NCI-H226 (cell line): ENCODE data around the gene UBAP2L.
"Not testable (repeated sequence)": the region's sequence is repeated elsewhere in the genome, so short reads cannot be mapped to it uniquely, and the experiment has no call there.

ENCODE experiments used
- DNase-seq: peaks from one replicate; pipeline ENCODE4 v3.0.0-alpha.2; 2015

UBAP2L gene

GRCh38 chr1:154312229-154313065, 91.7 kb downstream of the UBAP2L start:
- not testable (repeated sequence) for DNase-seq

DNA sequence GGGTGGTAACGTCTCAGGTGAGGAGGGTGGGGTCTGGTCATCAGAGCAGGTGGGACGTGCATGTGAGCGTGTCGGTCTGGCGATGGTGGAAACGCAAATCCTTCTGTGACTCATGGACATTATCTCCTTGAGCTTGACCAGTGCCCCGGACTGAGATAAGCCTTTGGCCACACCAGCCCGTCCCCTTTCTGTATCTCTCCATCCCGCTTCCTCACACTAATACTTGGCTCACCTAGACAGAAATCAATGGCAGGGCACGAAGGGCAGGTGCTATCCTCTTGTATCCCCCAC, 92.3 kb downstream of the UBAP2L start:
- DNase-seq: no peak

GRCh38 chr1:154314226-154314625, 93.5 kb downstream of the UBAP2L start:
- not testable (repeated sequence) for DNase-seq

DNA sequence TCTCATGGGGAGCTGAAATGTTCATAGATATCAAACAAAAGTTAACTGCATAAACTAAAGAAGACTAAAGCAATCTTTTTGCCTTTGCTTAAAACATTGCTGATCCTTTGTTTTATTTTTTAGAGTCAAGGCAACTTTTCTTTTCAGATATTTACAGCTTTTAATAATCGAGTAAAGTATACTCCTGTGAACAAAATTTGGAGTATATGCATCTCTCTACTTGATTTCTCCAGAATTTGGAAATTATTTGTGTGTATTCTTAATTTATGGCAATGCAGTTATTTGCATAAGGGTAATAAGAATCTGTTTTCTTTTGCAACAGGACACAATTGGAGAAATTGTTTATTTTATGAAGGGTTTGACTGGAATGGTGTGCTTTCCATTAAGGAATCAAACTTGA, 95.9 kb downstream of the UBAP2L start:
- no peak for DNase-seq

GRCh38 chr1:154318386-154318785, 97.6 kb downstream of the UBAP2L start:
- no peak for DNase-seq
